Panc1 (cell line): ENCODE measurements around the gene STRADB. TPM values are rescaled to one million over a fixed set of nuclear protein-coding genes. Genes with fewer than 3 reads are reported as not detected.

Source experiments
- ATAC-seq: fragments of 200-7000 bp; cut with Tn5 transposase; 2 replicates; pipeline ENCODE4 v1.9.1; 2020; ENCODE audit warnings: mild to moderate bottlenecking, moderate library complexity
- BruUV-seq: library from RNA; stranded (reverse); fragments of 400-500 nt; replicated peaks from 2 replicates; lab custom pipeline; 2021; lab: Mats Ljungman, UMichigan
- CTCF ChIA-PET: fragments of 300-600 bp; sonication (Branson Sonifier 250); formaldehyde crosslinking; loops from one replicate; lab custom pipeline; 2022; ENCODE audit warnings: antibody characterized with exemption; lab: Charles Lee
- POLR2A ChIA-PET: fragments of 300-600 bp; sonication (Branson Sonifier 250); formaldehyde crosslinking; loops from one replicate; lab custom pipeline; 2022; ENCODE audit warnings: antibody characterized with exemption; lab: Charles Lee
- DNase-seq: peaks from one replicate; pipeline ENCODE4 v3.0.0-alpha.2; 2010; ENCODE audit warnings: low read depth, low spot score
- H3K27ac ChIP-seq: 2 replicates; pipeline ENCODE4 v1.5.1; 2011; ENCODE audit warnings: mild to moderate bottlenecking, low read length, inconsistent platforms
- H3K27me3 ChIP-seq: fragments of 200-500 bp; sonication (Bioruptor generic); 2 replicates; pipeline ENCODE4 v1.6.0; 2014; ENCODE audit warnings: low read length, inconsistent platforms; ENCODE audit not compliant: control insufficient read depth, insufficient read depth
- H3K36me3 ChIP-seq: fragments of 200-500 bp; sonication (Bioruptor generic); 2 replicates; pipeline ENCODE4 v1.5.1; 2014; ENCODE audit warnings: inconsistent platforms, mild to moderate bottlenecking, low read length, moderate library complexity; ENCODE audit not compliant: control insufficient read depth, insufficient read depth
- H3K4me1 ChIP-seq: 2 replicates; pipeline ENCODE4 v1.5.1; 2011; ENCODE audit warnings: inconsistent platforms, mild to moderate bottlenecking, low read length, moderate library complexity; ENCODE audit not compliant: control insufficient read depth, insufficient read depth
- H3K4me3 ChIP-seq, 2 experiments: 2 replicates each; pipeline ENCODE4 v1.5.1; 2011 to 2012; ENCODE audit warnings: low read depth in 2 of 2, low read length in 2 of 2, mild to moderate bottlenecking in 2 of 2, inconsistent platforms in 1 of 2, moderate library complexity in 1 of 2
- H3K9me3 ChIP-seq: fragments of 200-500 bp; sonication (Bioruptor generic); 2 replicates; pipeline ENCODE4 v1.5.1; 2014; ENCODE audit warnings: low read depth, mild to moderate bottlenecking, inconsistent platforms, low read length, moderate library complexity; ENCODE audit not compliant: control insufficient read depth, insufficient read depth
- POLR2AphosphoS5 ChIP-seq: IDR thresholded peaks from 2 replicates; pipeline ENCODE4 v1.6.1; 2012; ENCODE audit warnings: mild to moderate bottlenecking, low read depth, low read length, moderate library complexity
- SIN3A ChIP-seq: IDR thresholded peaks from 2 replicates; pipeline ENCODE4 v1.6.1; 2012; ENCODE audit warnings: low read depth, mild to moderate bottlenecking, low read length, moderate library complexity, borderline replicate concordance; ENCODE audit not compliant: insufficient read depth
- TCF7L2 ChIP-seq: IDR thresholded peaks from 2 replicates; pipeline ENCODE4 v1.6.1; 2011; ENCODE audit warnings: mild to moderate bottlenecking, low read depth, low read length, inconsistent platforms
- in situ Hi-C: cut with HindIII; loops from 2 replicates; pipeline ENCODE4 v1.10.0; 2016; ENCODE audit warnings: low sequenced_read_pairs, low pct_unique_long_range_greater_than_20kb
- intact Hi-C: fragments of 100-400 bp; cut with micrococcal nuclease; formaldehyde crosslinking; loops from one replicate; pipeline ENCODE4 v1.10.0; 2022; ENCODE audit not compliant: unreplicated experiment
- total RNA-seq: library from RNA; stranded (reverse); gene quantifications from one replicate; pipeline ENCODE4 v1.2.1, GENCODE V29; 2021; ENCODE audit not compliant: unreplicated experiment
- TF ChIP-seq, protein P1 (sequence below): fragments of 450-650 bp; IDR thresholded peaks from 2 replicates; pipeline ENCODE4 v1.5.1; 2017; ENCODE audit warnings: mild to moderate bottlenecking
- TF ChIP-seq, protein P2 (sequence below), 2 experiments: IDR thresholded peaks; 2 replicates each; pipeline ENCODE4 v1.6.1; 2011 to 2012; ENCODE audit warnings: low read depth in 2 of 2, control low read depth in 1 of 2, low read length in 1 of 2, mild to moderate bottlenecking in 1 of 2, moderate library complexity in 1 of 2; ENCODE audit not compliant: insufficient read depth in 1 of 2

STRADB gene
- total RNA-seq, 1 experiment from 2014 or later = 33.4 TPM

DNA sequence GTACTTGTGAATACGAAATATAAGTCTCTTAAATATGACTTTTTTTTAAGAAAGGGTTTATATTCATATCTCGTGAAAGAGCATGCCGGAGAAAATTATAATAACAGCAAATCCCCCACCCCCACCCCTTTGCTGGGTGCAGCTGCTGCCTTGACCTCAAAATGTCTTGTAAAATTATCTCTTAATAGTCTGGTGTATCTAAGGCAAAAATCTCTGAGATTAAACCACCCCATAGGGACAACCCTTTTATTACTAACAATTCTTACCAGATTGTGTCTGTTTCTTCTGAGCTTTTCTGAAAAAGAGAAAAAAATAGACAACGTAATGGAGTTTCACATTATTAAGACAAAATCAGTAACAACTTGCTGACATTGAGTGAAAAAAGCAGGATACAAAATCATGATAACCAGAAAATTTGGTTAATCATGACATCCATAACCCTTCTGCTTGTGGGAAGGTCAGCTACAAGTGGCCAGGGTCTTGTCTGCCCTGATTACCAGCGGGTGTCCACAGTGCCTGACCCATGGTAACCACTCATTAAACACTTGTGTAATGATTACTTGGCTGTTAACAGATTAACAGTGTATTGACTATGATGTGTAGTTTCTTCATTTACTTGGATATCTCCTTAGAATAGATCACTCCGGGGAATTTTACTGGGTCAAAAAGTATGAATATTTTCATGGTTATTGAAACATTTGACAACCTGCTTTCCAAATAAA, 1.5 kb downstream of the STRADB start:
- Histone ChIP-seq H3K4me3 (no peak overlapping the region), H3K27me3 (no peaks in the 10 kb centered on the region), H3K4me1 (peaks cover 12% of the 10 kb centered on the region), H3K9me3 (no peaks in the 10 kb centered on the region), H3K36me3 (no peaks in the 10 kb centered on the region; the same call in 1 of the 2 replicates), H3K27ac (no peak overlapping the region)
- DNase-seq (no peak), ATAC-seq (no peak)
- no TSS peak for BruUV-seq
- TF ChIP-seq POLR2AphosphoS5 (no peak), TCF7L2 (no peak), SIN3A (no peak)
- TF ChIP-seq, protein P1, sequence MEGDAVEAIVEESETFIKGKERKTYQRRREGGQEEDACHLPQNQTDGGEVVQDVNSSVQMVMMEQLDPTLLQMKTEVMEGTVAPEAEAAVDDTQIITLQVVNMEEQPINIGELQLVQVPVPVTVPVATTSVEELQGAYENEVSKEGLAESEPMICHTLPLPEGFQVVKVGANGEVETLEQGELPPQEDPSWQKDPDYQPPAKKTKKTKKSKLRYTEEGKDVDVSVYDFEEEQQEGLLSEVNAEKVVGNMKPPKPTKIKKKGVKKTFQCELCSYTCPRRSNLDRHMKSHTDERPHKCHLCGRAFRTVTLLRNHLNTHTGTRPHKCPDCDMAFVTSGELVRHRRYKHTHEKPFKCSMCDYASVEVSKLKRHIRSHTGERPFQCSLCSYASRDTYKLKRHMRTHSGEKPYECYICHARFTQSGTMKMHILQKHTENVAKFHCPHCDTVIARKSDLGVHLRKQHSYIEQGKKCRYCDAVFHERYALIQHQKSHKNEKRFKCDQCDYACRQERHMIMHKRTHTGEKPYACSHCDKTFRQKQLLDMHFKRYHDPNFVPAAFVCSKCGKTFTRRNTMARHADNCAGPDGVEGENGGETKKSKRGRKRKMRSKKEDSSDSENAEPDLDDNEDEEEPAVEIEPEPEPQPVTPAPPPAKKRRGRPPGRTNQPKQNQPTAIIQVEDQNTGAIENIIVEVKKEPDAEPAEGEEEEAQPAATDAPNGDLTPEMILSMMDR = no peak
- TF ChIP-seq, protein P2, sequence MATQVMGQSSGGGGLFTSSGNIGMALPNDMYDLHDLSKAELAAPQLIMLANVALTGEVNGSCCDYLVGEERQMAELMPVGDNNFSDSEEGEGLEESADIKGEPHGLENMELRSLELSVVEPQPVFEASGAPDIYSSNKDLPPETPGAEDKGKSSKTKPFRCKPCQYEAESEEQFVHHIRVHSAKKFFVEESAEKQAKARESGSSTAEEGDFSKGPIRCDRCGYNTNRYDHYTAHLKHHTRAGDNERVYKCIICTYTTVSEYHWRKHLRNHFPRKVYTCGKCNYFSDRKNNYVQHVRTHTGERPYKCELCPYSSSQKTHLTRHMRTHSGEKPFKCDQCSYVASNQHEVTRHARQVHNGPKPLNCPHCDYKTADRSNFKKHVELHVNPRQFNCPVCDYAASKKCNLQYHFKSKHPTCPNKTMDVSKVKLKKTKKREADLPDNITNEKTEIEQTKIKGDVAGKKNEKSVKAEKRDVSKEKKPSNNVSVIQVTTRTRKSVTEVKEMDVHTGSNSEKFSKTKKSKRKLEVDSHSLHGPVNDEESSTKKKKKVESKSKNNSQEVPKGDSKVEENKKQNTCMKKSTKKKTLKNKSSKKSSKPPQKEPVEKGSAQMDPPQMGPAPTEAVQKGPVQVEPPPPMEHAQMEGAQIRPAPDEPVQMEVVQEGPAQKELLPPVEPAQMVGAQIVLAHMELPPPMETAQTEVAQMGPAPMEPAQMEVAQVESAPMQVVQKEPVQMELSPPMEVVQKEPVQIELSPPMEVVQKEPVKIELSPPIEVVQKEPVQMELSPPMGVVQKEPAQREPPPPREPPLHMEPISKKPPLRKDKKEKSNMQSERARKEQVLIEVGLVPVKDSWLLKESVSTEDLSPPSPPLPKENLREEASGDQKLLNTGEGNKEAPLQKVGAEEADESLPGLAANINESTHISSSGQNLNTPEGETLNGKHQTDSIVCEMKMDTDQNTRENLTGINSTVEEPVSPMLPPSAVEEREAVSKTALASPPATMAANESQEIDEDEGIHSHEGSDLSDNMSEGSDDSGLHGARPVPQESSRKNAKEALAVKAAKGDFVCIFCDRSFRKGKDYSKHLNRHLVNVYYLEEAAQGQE (IDR thresholded peaks at IDR 0.05; ENCODE audit: insufficient read depth in 1 of 2, low read depth in 2 of 2, low read length in 1 of 2) = no peak
- intact Hi-C loops (no loop called here), in situ Hi-C loops (no loop called here)
- POLR2A ChIA-PET = no interaction called here
- CTCF ChIA-PET = interaction anchor here (0.7 kb wide), 1 partner anchor 204 kb away, joined by 5 read pairs; no protein-coding TSS in a partner anchor

DNA sequence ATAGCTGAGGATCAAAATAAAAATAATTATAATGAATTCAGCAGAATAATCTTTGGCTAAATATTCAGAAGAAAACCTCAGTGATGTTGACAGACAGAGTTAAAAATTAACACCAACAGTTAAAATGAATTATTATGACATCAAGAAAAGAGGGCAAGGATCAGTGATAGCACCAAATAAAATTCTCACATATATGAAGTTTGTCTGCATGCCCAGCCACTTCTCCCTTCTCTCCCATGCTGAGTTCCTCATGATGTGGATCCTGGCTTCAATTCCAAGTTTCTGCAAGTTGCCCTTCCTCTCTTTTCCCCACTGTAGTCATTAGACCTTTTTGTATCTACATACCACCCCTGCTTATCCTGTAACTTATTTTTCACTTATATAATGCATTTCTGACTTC, 6.8 kb downstream of the STRADB start:
- no peaks in the 10 kb centered on the region for H3K27me3 ChIP-seq
- intact Hi-C loops (no loop called here), in situ Hi-C loops (no loop called here)
- CTCF ChIA-PET = no interaction called here
- H3K4me3 ChIP-seq = no peak overlapping the region
- H3K9me3 ChIP-seq = no peaks in the 10 kb centered on the region
- POLR2A ChIA-PET = no interaction called here
- DNase-seq = no peak
- no peak overlapping the region for H3K27ac ChIP-seq
- TF ChIP-seq, protein P2 (IDR thresholded peaks at IDR 0.05; ENCODE audit: insufficient read depth in 1 of 2, low read depth in 2 of 2, low read length in 1 of 2) = no peak
- TF ChIP-seq POLR2AphosphoS5 = no peak
- TF ChIP-seq, protein P1 = no peak
- TF ChIP-seq SIN3A = no peak
- TF ChIP-seq TCF7L2 = no peak
- no TSS peak for BruUV-seq
- no peak for ATAC-seq
- H3K36me3 ChIP-seq = no peaks in the 10 kb centered on the region
- H3K4me1 ChIP-seq = no peaks in the 10 kb centered on the region; the same call in 1 of the 2 replicates
